ENCODE data around the gene TNPO3. TPM values are rescaled to one million over a fixed set of nuclear protein-coding genes. Genes with fewer than 3 reads are reported as not detected.

TNPO3 gene
- polyA plus RNA-seq, 1 donor from 2014 or later: 47.7 TPM

DNA sequence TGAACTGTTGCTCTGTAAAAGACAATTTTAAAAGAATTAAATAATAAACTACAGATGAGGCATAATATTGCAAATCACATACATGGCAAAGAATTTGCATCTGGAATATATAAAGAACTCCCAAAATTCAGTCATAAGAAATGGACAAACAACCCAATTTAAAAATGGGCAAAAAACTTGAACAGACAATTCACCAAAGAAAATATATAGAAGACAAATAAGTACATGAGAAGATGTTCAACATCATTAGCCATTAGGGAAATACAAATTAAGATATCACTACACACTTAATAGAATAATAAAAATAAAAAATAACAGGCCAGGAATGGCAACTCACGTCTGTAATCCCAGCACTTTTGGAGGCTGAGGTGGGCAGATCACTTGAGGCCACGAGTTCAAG lies 22.0 kb upstream of the TNPO3 start:
- Histone ChIP-seq H3K4me3 (ENCODE audit: low read length) (no peak overlapping the region), H3K27me3 (ENCODE audit: insufficient read depth, low read depth, low read length) (no peaks in the 10 kb centered on the region), H3K27ac (ENCODE audit: low read length) (no peak overlapping the region), H3K36me3 (ENCODE audit: insufficient read depth, low read length) (no peaks in the 10 kb centered on the region), H3K9ac (ENCODE audit: low read length) (no peak overlapping the region), H3K9me3 (ENCODE audit: low read length) (no peaks in the 10 kb centered on the region), H3F3A (ENCODE audit: insufficient read depth, low read length, poor library complexity, severe bottlenecking) (no peaks in the 10 kb centered on the region), H3K9me2 (ENCODE audit: insufficient read depth, low read length) (no peaks in the 10 kb centered on the region), H3K4me2 (ENCODE audit: low read length) (no peak overlapping the region), H3K79me2 (replicated peaks; ENCODE audit: insufficient read depth, low read length) (no peaks in the 10 kb centered on the region), H2AFZ (ENCODE audit: low read depth, low read length) (no peak overlapping the region), H4K20me1 (ENCODE audit: insufficient read depth) (no peaks in the 10 kb centered on the region)
- TF ChIP-seq MXI1 (conservative IDR thresholded peaks at IDR 0.05; ENCODE audit: poor library complexity, severe bottlenecking): no peak
- no peak for TF ChIP-seq EZH2 (IDR thresholded peaks at IDR 0.05; ENCODE audit: borderline replicate concordance, insufficient read depth, low read length, poor library complexity, severe bottlenecking)
- TF ChIP-seq, protein P1, sequence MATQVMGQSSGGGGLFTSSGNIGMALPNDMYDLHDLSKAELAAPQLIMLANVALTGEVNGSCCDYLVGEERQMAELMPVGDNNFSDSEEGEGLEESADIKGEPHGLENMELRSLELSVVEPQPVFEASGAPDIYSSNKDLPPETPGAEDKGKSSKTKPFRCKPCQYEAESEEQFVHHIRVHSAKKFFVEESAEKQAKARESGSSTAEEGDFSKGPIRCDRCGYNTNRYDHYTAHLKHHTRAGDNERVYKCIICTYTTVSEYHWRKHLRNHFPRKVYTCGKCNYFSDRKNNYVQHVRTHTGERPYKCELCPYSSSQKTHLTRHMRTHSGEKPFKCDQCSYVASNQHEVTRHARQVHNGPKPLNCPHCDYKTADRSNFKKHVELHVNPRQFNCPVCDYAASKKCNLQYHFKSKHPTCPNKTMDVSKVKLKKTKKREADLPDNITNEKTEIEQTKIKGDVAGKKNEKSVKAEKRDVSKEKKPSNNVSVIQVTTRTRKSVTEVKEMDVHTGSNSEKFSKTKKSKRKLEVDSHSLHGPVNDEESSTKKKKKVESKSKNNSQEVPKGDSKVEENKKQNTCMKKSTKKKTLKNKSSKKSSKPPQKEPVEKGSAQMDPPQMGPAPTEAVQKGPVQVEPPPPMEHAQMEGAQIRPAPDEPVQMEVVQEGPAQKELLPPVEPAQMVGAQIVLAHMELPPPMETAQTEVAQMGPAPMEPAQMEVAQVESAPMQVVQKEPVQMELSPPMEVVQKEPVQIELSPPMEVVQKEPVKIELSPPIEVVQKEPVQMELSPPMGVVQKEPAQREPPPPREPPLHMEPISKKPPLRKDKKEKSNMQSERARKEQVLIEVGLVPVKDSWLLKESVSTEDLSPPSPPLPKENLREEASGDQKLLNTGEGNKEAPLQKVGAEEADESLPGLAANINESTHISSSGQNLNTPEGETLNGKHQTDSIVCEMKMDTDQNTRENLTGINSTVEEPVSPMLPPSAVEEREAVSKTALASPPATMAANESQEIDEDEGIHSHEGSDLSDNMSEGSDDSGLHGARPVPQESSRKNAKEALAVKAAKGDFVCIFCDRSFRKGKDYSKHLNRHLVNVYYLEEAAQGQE (IDR thresholded peaks at IDR 0.05; ENCODE audit: borderline replicate concordance): no peak
- TF ChIP-seq, protein P2, sequence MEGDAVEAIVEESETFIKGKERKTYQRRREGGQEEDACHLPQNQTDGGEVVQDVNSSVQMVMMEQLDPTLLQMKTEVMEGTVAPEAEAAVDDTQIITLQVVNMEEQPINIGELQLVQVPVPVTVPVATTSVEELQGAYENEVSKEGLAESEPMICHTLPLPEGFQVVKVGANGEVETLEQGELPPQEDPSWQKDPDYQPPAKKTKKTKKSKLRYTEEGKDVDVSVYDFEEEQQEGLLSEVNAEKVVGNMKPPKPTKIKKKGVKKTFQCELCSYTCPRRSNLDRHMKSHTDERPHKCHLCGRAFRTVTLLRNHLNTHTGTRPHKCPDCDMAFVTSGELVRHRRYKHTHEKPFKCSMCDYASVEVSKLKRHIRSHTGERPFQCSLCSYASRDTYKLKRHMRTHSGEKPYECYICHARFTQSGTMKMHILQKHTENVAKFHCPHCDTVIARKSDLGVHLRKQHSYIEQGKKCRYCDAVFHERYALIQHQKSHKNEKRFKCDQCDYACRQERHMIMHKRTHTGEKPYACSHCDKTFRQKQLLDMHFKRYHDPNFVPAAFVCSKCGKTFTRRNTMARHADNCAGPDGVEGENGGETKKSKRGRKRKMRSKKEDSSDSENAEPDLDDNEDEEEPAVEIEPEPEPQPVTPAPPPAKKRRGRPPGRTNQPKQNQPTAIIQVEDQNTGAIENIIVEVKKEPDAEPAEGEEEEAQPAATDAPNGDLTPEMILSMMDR (IDR thresholded peaks at IDR 0.05; ENCODE audit: poor library complexity, severe bottlenecking): no peak
- TF ChIP-seq POLR2AphosphoS5 (IDR thresholded peaks at IDR 0.05): no peak
- TF ChIP-seq SMC3 (conservative IDR thresholded peaks at IDR 0.05; ENCODE audit: poor library complexity): no peak
- no peak for TF ChIP-seq RAD21 (conservative IDR thresholded peaks at IDR 0.05)
- no peak for TF ChIP-seq TAF1 (IDR thresholded peaks at IDR 0.05; ENCODE audit: low read depth)

DNA sequence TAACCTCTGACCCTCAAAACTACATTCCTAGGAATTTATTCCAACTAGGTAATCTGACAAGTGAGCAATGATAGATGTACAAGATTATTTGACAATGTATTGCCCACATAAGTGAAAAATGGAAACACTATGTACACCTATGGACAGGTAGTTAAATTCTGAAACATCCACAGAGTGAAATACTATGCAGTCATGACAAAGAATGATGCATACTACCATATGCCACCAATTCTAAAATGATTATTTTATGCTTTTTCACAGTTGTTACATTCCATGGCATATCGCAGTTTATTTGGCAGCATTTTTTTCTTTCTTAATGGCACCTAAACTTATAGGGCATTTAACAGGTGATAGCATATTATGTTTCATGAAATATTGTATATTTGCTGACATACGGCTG lies 20.1 kb upstream of the TNPO3 start:
- Histone ChIP-seq H3K36me3 (ENCODE audit: insufficient read depth, low read length) (no peaks in the 10 kb centered on the region), H3K27ac (ENCODE audit: low read length) (no peak overlapping the region), H4K20me1 (ENCODE audit: insufficient read depth) (no peaks in the 10 kb centered on the region), H3F3A (ENCODE audit: insufficient read depth, low read length, poor library complexity, severe bottlenecking) (no peaks in the 10 kb centered on the region), H3K9ac (ENCODE audit: low read length) (no peak overlapping the region), H3K9me2 (ENCODE audit: insufficient read depth, low read length) (no peaks in the 10 kb centered on the region), H3K79me2 (replicated peaks; ENCODE audit: insufficient read depth, low read length) (no peaks in the 10 kb centered on the region), H2AFZ (ENCODE audit: low read depth, low read length) (no peak overlapping the region), H3K27me3 (ENCODE audit: insufficient read depth, low read depth, low read length) (no peaks in the 10 kb centered on the region), H3K4me2 (ENCODE audit: low read length) (no peak overlapping the region), H3K4me3 (ENCODE audit: low read length) (no peak overlapping the region), H3K9me3 (ENCODE audit: low read length) (no peaks in the 10 kb centered on the region)
- TF ChIP-seq, protein P2 (IDR thresholded peaks at IDR 0.05; ENCODE audit: poor library complexity, severe bottlenecking): no peak
- TF ChIP-seq EZH2 (IDR thresholded peaks at IDR 0.05; ENCODE audit: borderline replicate concordance, insufficient read depth, low read length, poor library complexity, severe bottlenecking) (no peak), TAF1 (IDR thresholded peaks at IDR 0.05; ENCODE audit: low read depth) (no peak), EP300 (conservative IDR thresholded peaks at IDR 0.05; ENCODE audit: poor library complexity, severe bottlenecking) (no peak), RAD21 (conservative IDR thresholded peaks at IDR 0.05) (no peak), MXI1 (conservative IDR thresholded peaks at IDR 0.05; ENCODE audit: poor library complexity, severe bottlenecking) (no peak), SMC3 (conservative IDR thresholded peaks at IDR 0.05; ENCODE audit: poor library complexity) (no peak), POLR2AphosphoS5 (IDR thresholded peaks at IDR 0.05) (no peak)
- TF ChIP-seq, protein P1 (IDR thresholded peaks at IDR 0.05; ENCODE audit: borderline replicate concordance): no peak

Data from neural cell (in vitro differentiated cells).